ENCODE results near the gene TCN2. TPM values are rescaled to one million over a fixed set of nuclear protein-coding genes. Genes with fewer than 3 reads are reported as not detected.

Gene TCN2
- total and polyA plus RNA-seq, 2 of the 4 experiments (the other 2 are of a cell fraction), result 1.3 to 3.6 TPM

DNA sequence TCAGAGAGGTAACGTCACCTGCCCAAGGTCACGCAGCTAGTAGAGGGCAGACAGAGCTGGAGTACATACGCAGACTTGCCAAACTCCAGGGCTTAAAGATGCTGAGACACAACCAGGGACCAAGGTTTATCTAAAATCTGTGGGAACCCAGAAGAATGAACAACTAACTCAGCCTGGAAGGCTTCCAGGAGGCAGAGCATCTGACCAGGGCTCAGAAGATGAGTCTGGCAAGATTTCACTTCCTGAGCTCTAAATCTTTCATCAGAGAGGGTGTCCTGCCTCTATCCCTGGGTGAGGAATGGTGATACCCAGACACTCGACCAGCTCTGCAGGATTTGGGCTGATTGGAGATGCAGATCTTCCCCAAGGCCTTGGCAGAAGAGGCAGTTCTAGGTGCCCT, 41.6 kb upstream of the TCN2 start:
- intact Hi-C loops (cut with micrococcal nuclease) (no loop called here), dilution Hi-C loops (cut with HindIII; ENCODE audit: low sequenced_read_pairs, unreplicated experiment) (no loop called here), in situ Hi-C loops (cut with MboI; ENCODE audit: low sequenced_read_pairs) (no loop called here)
- H3K79me1 ChIP-seq (ENCODE audit: low read depth in 1 of 2, low read length in 2 of 2), result no peaks in the 10 kb centered on the region
- peak; percentile 16 for DNase-seq
- H4K20me1 ChIP-seq (ENCODE audit: insufficient read depth, low read length), result no peaks in the 10 kb centered on the region
- no peak overlapping the region for H3K23ac ChIP-seq (ENCODE audit: low read depth, low read length)
- H3K27me3 ChIP-seq (ENCODE audit: control insufficient read depth, insufficient read depth, low read length), result peaks cover 53% of the 10 kb centered on the region
- BruUV-seq (replicated peaks), result no TSS peak
- no peak overlapping the region for H3K9ac ChIP-seq (ENCODE audit: low read depth, low read length)
- no peak overlapping the region for H3K4me3 ChIP-seq (ENCODE audit: insufficient read depth, low read depth, low read length)
- H2BK15ac ChIP-seq (ENCODE audit: low read depth, low read length), result no peak overlapping the region
- H3K4me1 ChIP-seq (ENCODE audit: control insufficient read depth, insufficient read depth, low read length), result no peaks in the 10 kb centered on the region
- ChIA-PET POLR2A (ENCODE audit: unreplicated experiment) (no interaction called here), CTCF (no interaction called here)
- no peak overlapping the region for H3K4ac ChIP-seq (ENCODE audit: low read depth, low read length)
- H3K27ac ChIP-seq (ENCODE audit: insufficient read depth, low read length), result no peak overlapping the region
- H2BK20ac ChIP-seq (ENCODE audit: low read depth, low read length), result no peak overlapping the region
- TF ChIP-seq, protein P1, sequence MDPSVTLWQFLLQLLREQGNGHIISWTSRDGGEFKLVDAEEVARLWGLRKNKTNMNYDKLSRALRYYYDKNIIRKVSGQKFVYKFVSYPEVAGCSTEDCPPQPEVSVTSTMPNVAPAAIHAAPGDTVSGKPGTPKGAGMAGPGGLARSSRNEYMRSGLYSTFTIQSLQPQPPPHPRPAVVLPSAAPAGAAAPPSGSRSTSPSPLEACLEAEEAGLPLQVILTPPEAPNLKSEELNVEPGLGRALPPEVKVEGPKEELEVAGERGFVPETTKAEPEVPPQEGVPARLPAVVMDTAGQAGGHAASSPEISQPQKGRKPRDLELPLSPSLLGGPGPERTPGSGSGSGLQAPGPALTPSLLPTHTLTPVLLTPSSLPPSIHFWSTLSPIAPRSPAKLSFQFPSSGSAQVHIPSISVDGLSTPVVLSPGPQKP (IDR thresholded peaks at IDR 0.05; ENCODE audit: borderline replicate concordance, low read depth, low read length), result no peak
- TF ChIP-seq, protein P2, sequence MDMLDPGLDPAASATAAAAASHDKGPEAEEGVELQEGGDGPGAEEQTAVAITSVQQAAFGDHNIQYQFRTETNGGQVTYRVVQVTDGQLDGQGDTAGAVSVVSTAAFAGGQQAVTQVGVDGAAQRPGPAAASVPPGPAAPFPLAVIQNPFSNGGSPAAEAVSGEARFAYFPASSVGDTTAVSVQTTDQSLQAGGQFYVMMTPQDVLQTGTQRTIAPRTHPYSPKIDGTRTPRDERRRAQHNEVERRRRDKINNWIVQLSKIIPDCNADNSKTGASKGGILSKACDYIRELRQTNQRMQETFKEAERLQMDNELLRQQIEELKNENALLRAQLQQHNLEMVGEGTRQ (IDR thresholded peaks at IDR 0.05; ENCODE audit: low read depth, low read length), result no peak
- TF ChIP-seq POLR2A (IDR thresholded peaks at IDR 0.05; ENCODE audit: low read depth, low read length) (no peak), MXI1 (IDR thresholded peaks at IDR 0.05; ENCODE audit: borderline replicate concordance, low read depth, low read length) (no peak), RCOR1 (IDR thresholded peaks at IDR 0.05; ENCODE audit: insufficient replicate concordance, low read length) (no peak), RFX5 (IDR thresholded peaks at IDR 0.05; ENCODE audit: low read depth, low read length) (no peak), MAFK (IDR thresholded peaks at IDR 0.05; ENCODE audit: low read depth, low read length) (no peak), SMC3 (IDR thresholded peaks at IDR 0.05; ENCODE audit: low read depth, low read length) (no peak), CHD1 (IDR thresholded peaks at IDR 0.05; ENCODE audit: low read depth, low read length) (no peak), BHLHE40 (IDR thresholded peaks at IDR 0.05; ENCODE audit: low read depth, low read length) (no peak), CEBPB (IDR thresholded peaks at IDR 0.05; ENCODE audit: low read depth, low read length) (no peak), NFE2L2 (IDR thresholded peaks at IDR 0.05; ENCODE audit: low read depth, low read length) (no peak), MAZ (IDR thresholded peaks at IDR 0.05; ENCODE audit: borderline replicate concordance, low read depth, low read length) (no peak)
- TF ChIP-seq, protein P3, sequence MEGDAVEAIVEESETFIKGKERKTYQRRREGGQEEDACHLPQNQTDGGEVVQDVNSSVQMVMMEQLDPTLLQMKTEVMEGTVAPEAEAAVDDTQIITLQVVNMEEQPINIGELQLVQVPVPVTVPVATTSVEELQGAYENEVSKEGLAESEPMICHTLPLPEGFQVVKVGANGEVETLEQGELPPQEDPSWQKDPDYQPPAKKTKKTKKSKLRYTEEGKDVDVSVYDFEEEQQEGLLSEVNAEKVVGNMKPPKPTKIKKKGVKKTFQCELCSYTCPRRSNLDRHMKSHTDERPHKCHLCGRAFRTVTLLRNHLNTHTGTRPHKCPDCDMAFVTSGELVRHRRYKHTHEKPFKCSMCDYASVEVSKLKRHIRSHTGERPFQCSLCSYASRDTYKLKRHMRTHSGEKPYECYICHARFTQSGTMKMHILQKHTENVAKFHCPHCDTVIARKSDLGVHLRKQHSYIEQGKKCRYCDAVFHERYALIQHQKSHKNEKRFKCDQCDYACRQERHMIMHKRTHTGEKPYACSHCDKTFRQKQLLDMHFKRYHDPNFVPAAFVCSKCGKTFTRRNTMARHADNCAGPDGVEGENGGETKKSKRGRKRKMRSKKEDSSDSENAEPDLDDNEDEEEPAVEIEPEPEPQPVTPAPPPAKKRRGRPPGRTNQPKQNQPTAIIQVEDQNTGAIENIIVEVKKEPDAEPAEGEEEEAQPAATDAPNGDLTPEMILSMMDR (conservative IDR thresholded peaks at IDR 0.05; ENCODE audit: low read depth, low read length), result no peak
- no peak overlapping the region for H3K18ac ChIP-seq (ENCODE audit: low read depth, low read length)
- no peak overlapping the region for H4K5ac ChIP-seq (ENCODE audit: low read depth, low read length)
- no peaks in the 10 kb centered on the region for H3K9me1 ChIP-seq (ENCODE audit: insufficient read depth, low read length)
- no peaks in the 10 kb centered on the region for H3K36me3 ChIP-seq (ENCODE audit: control insufficient read depth, insufficient read depth, low read length)
- H3K14ac ChIP-seq (replicated peaks; ENCODE audit: low read depth, low read length), result no peak overlapping the region
- no peak overlapping the region for H3K4me2 ChIP-seq (ENCODE audit: low read depth, low read length)
- no peak overlapping the region for H2AFZ ChIP-seq (replicated peaks; ENCODE audit: low read length, poor library complexity)
- H4K8ac ChIP-seq (ENCODE audit: low read depth in 2 of 2, low read length in 2 of 2), result no peak overlapping the region
- 51% methylated on average over 4 of the region's 4 CpGs; no CpG with 5 or more reads in 1 of the 2 experiments for WGBS, 2 experiments (ENCODE audit: extremely low coverage in 2 of 2, insufficient read length in 1 of 2)
- H2AK9ac ChIP-seq (replicated peaks; ENCODE audit: low read depth, low read length, poor library complexity), result no peak overlapping the region
- no peak overlapping the region for H2BK120ac ChIP-seq (ENCODE audit: low read depth, low read length)
- H2BK5ac ChIP-seq (ENCODE audit: low read depth, low read length, poor library complexity, severe bottlenecking), result no peak overlapping the region
- no peak overlapping the region for H3K56ac ChIP-seq (ENCODE audit: extremely low read depth, insufficient read depth, low read length)
- ATAC-seq (ENCODE audit: low read depth), result peak; percentile 32
- no peak overlapping the region for H2AK5ac ChIP-seq (ENCODE audit: low read depth, low read length)
- no peak overlapping the region for H4K91ac ChIP-seq (ENCODE audit: insufficient read depth, low read depth, low read length)
- H3K9me3 ChIP-seq (ENCODE audit: control insufficient read depth, insufficient read depth, low read length), result no peaks in the 10 kb centered on the region
